Hepatocyte (in vitro differentiated cells): ENCODE data around the gene RAVER1. TPM values are rescaled to one million over a fixed set of nuclear protein-coding genes. Genes with fewer than 3 reads are reported as not detected.
"Not testable (repeated sequence)": the region's sequence is repeated elsewhere in the genome, so short reads cannot be mapped to it uniquely, and the experiment has no call there.

Source experiments
- DNase-seq: peaks from one replicate; pipeline ENCODE4 v3.0.0-alpha.2; 2016; ENCODE audit warnings: low spot score
- H2AFZ ChIP-seq: fragments of 200-600 bp; sonication (generic); 2 replicates; pipeline ENCODE4 v1.6.0; 2016; ENCODE audit warnings: antibody characterized with exemption, mild to moderate bottlenecking
- H3K27ac ChIP-seq: fragments of 200-600 bp; sonication (generic); 2 replicates; pipeline ENCODE4 v1.5.1; 2016; ENCODE audit warnings: mild to moderate bottlenecking
- H3K27me3 ChIP-seq: fragments of 200-600 bp; sonication (generic); 2 replicates; pipeline ENCODE4 v1.6.1; 2016
- H3K36me3 ChIP-seq: fragments of 200-600 bp; sonication (generic); replicated peaks from 2 replicates; pipeline ENCODE4 v1.5.1; 2016; ENCODE audit warnings: low read depth; ENCODE audit not compliant: insufficient read depth
- H3K4me1 ChIP-seq: fragments of 200-600 bp; sonication (generic); 2 replicates; pipeline ENCODE4 v1.5.1; 2016; ENCODE audit warnings: mild to moderate bottlenecking, moderate library complexity; ENCODE audit not compliant: insufficient read depth
- H3K4me2 ChIP-seq: fragments of 200-600 bp; sonication (generic); 2 replicates; pipeline ENCODE4 v1.6.0; 2016
- H3K4me3 ChIP-seq: fragments of 200-600 bp; sonication (generic); 2 replicates; pipeline ENCODE4 v1.5.1; 2016; ENCODE audit warnings: mild to moderate bottlenecking
- H3K79me2 ChIP-seq: fragments of 200-600 bp; sonication (generic); 2 replicates; pipeline ENCODE4 v1.6.0; 2017; ENCODE audit warnings: mild to moderate bottlenecking
- H3K9me2 ChIP-seq: fragments of 200-600 bp; sonication (generic); replicated peaks from 2 replicates; pipeline ENCODE4 v1.6.0; 2017; ENCODE audit warnings: mild to moderate bottlenecking; ENCODE audit not compliant: insufficient read depth
- H3K9me3 ChIP-seq: fragments of 200-600 bp; sonication (generic); 2 replicates; pipeline ENCODE4 v1.5.1; 2016; ENCODE audit warnings: low read depth, mild to moderate bottlenecking
- H4K20me1 ChIP-seq: fragments of 200-600 bp; sonication (generic); 2 replicates; pipeline ENCODE4 v1.6.0; 2016; ENCODE audit warnings: mild to moderate bottlenecking; ENCODE audit not compliant: insufficient read depth, poor library complexity, severe bottlenecking
- EZH2 ChIP-seq: fragments of 200-600 bp; sonication (generic); IDR thresholded peaks from 2 replicates; pipeline ENCODE4 v1.6.1; 2016; ENCODE audit warnings: antibody characterized with exemption, mild to moderate bottlenecking, borderline replicate concordance
- EZH2phosphoT487 ChIP-seq: fragments of 200-600 bp; sonication (generic); IDR thresholded peaks from one replicate; pipeline ENCODE4 v1.6.1; 2018; ENCODE audit warnings: antibody characterized with exemption, mild to moderate bottlenecking, low read depth, moderate library complexity; ENCODE audit not compliant: unreplicated experiment, severe bottlenecking
- WGBS: methylation state at CpG from one replicate; pipeline ENCODE4 v1.1.6; 2016; ENCODE audit warnings: low lambda C conversion rate; ENCODE audit errors: missing lambda C conversion rate; 5-methylcytosine and 5-hydroxymethylcytosine counted together
- polyA plus RNA-seq: library from polyadenylated mRNA; unstranded; fragments of >200 nt; fragmentation: Nextera tagmentation; extraction: Ambion mirVana; gene quantifications from 2 replicates; pipeline ENCODE4 v1.2.1, GENCODE V29; 2016
- total RNA-seq: library from RNA; depleted of rRNA; stranded (reverse); fragments of >200 nt; gene quantifications from 2 replicates; pipeline ENCODE4 v1.2.3, GENCODE V29; 2014
- TF ChIP-seq, protein P1 (sequence below): fragments of 200-600 bp; sonication (generic); IDR thresholded peaks from 2 replicates; pipeline ENCODE4 v1.5.1; 2016; ENCODE audit warnings: antibody characterized with exemption, mild to moderate bottlenecking; ENCODE audit not compliant: poor library complexity

Gene RAVER1
- total and polyA plus RNA-seq, 2 experiments from 2014 or later, result 16.4 to 42.0 TPM

DNA sequence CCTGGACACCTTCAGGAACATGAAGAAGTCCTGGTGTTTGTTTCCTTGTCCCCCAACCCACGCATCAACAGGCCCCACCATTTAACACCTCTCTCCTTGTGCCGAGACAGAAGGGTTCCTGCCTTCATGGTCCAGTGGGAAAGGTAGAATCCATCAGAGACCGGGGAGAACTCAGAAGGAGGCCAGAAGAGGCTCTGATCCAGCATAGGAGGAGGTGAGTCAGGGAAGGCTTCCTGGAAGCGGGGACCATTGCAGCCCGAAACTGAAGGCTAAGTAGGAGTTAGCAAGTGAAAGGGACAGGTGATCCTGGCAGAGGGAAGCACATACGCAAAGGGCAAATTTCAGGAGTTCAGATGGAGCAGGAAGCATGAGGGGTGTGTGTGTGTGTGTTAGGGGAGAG lies 5.6 kb upstream of the RAVER1 start:
- no peaks in the 10 kb centered on the region for H3K9me3 ChIP-seq
- 80% methylated on average over 6 of the region's 6 CpGs for WGBS
- no peaks in the 10 kb centered on the region for H3K36me3 ChIP-seq
- H3K4me2 ChIP-seq, result no peak overlapping the region
- H3K79me2 ChIP-seq, result no peaks in the 10 kb centered on the region
- no peaks in the 10 kb centered on the region for H4K20me1 ChIP-seq
- no peaks in the 10 kb centered on the region for H3K4me1 ChIP-seq
- no peak overlapping the region for H2AFZ ChIP-seq
- no peak overlapping the region for H3K4me3 ChIP-seq
- no peak overlapping the region for H3K27ac ChIP-seq
- H3K27me3 ChIP-seq, result no peaks in the 10 kb centered on the region
- no peak for DNase-seq
- H3K9me2 ChIP-seq, result no peaks in the 10 kb centered on the region
- no peak for TF ChIP-seq EZH2phosphoT487
- no peak for TF ChIP-seq EZH2
- TF ChIP-seq, protein P1, sequence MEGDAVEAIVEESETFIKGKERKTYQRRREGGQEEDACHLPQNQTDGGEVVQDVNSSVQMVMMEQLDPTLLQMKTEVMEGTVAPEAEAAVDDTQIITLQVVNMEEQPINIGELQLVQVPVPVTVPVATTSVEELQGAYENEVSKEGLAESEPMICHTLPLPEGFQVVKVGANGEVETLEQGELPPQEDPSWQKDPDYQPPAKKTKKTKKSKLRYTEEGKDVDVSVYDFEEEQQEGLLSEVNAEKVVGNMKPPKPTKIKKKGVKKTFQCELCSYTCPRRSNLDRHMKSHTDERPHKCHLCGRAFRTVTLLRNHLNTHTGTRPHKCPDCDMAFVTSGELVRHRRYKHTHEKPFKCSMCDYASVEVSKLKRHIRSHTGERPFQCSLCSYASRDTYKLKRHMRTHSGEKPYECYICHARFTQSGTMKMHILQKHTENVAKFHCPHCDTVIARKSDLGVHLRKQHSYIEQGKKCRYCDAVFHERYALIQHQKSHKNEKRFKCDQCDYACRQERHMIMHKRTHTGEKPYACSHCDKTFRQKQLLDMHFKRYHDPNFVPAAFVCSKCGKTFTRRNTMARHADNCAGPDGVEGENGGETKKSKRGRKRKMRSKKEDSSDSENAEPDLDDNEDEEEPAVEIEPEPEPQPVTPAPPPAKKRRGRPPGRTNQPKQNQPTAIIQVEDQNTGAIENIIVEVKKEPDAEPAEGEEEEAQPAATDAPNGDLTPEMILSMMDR, result no peak

DNA sequence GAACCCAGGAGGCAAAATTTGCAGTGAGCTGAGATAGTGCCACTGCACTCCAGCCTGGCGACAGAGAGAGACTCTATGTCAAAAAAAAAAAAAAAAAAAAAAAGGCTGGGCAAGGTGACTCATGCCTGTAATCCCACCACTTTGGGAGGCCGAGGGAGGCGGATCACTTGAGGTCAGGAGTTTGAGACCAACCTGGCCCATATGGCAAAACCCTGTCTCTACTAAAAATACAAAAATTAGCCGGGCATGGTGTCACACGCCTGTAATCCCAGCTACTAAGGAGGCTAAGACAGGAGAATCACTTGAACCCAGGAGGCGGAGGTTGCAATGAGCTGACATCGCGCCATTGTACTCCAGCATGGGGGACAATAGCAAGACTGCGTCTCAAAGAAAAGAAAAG lies 3.4 kb upstream of the RAVER1 start:
- not testable (repeated sequence) for H3K27ac ChIP-seq, H3K27me3 ChIP-seq, H3K4me3 ChIP-seq, H3K9me2 ChIP-seq, H3K9me3 ChIP-seq, DNase-seq, H3K4me1 ChIP-seq, H3K36me3 ChIP-seq, H3K4me2 ChIP-seq, H2AFZ ChIP-seq
- Histone ChIP-seq H4K20me1 (peaks cover 12% of the 10 kb centered on the region), H3K79me2 (peaks cover 12% of the 10 kb centered on the region)
- 79% methylated on average over 9 of the region's 9 CpGs for WGBS

DNA sequence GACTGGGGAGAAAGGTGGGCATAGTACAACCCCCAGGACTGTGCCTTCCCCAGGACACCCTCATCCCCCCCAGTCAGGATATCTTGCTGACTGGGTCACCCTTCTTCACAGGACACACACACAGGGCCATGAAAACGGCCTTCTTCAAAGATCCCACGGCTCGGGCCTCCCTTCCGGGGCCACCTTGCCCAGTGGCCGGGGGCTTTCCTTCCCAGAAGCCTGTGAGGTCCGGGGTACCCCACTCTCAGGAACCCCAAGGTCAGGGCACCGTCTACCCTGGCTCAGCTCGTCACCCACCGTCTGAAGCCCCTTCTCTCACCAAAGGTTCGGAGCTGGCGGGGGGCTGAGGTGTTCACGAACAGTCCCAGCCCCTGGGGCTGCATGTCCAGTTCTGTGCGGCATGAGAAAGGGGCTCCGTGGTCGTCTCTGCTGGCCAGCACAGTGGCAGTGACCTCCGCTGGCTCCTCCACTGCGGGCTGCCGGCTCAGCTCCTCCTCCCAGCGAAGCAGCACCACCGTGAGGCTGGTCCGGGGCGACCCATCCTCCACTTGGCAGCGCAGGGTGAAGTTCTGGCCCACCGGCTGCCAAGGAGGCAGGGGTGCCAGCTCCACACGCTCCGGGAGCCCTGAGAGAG lies 2.1 kb upstream of the RAVER1 start:
- H3K27ac ChIP-seq, result no peak overlapping the region
- no peak overlapping the region for H3K4me3 ChIP-seq

More for the DNA sequence above, 2.1 kb upstream of the RAVER1 start:
- H4K20me1 ChIP-seq, result peaks cover 17% of the 10 kb centered on the region
- no peaks in the 10 kb centered on the region for H3K27me3 ChIP-seq
- TF ChIP-seq EZH2 (no peak), EZH2phosphoT487 (no peak)
- TF ChIP-seq, protein P1, result no peak
- H3K4me2 ChIP-seq, result peak overlapping the region; percentile 95
- H3K9me2 ChIP-seq, result no peaks in the 10 kb centered on the region
- H3K4me1 ChIP-seq, result peaks cover 8% of the 10 kb centered on the region
- no peak for DNase-seq
- H3K79me2 ChIP-seq, result peaks cover 22% of the 10 kb centered on the region
- WGBS, result 73% methylated on average over 26 of the region's 26 CpGs
- H3K9me3 ChIP-seq, result no peaks in the 10 kb centered on the region
- H2AFZ ChIP-seq, result peak overlapping the region; percentile 23
- H3K36me3 ChIP-seq, result no peaks in the 10 kb centered on the region
